HuH-7 (cell line): ENCODE measurements around the gene TNFAIP1.
A peak's percentile ranks its signal among the peaks of the same experiment; 100 is the strongest.
"Not testable (repeated sequence)": the region's sequence is repeated elsewhere in the genome, so short reads cannot be mapped to it uniquely, and the experiment has no call there.

ENCODE experiments used
- DNase-seq: peaks from one replicate; pipeline ENCODE4 v3.0.0; 2011; ENCODE audit warnings: low spot score

The TNFAIP1 gene, protein sequence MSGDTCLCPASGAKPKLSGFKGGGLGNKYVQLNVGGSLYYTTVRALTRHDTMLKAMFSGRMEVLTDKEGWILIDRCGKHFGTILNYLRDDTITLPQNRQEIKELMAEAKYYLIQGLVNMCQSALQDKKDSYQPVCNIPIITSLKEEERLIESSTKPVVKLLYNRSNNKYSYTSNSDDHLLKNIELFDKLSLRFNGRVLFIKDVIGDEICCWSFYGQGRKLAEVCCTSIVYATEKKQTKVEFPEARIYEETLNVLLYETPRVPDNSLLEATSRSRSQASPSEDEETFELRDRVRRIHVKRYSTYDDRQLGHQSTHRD

DNA sequence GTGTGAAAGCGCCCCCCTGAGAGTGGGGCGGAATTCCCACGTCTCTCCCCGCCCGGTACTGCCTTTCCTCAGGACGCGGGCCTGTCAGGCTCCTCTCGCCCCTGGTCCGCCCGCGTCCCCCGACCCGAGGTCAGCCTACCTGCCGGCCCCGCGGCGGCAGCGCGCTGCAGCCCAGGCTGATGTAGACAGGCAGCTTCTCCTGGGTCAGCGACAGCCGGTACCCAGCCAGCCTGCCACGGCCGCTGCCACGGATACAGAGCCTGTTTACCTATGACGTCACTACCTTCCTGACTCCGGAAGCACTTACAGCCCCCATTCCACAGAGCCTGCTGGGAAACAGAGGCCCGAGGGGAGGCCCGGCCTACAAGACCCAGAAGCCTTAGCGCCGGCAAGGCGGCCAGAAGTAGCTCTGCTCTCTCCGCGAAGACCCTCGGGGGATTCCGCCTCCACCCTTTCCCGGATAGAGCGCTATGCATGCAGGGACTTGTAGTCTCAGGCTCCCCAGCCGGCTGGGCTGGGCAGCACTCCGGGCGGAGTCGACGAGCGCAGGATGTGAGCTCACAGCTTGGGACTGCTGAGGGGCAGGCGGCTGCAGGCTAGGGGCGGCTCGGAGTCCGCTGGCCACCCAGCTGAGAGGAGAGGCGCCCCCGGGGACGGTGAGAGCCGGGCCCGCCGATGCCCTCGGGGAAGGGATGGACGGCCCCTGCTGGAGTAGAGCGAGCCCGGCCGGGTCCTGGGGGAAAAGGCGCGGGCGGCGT is at the start of gene TNFAIP1, which contains the start of gene IFT20:
TSS of gene TNFAIP1 (plus strand) at position 561 of the 758 bp plus-strand sequence. CDS start 3,761 bp downstream, outside the sequence.
TSS of gene IFT20 (minus strand) at position 272 of the 758 bp plus-strand sequence. CDS start 3,487 bp downstream, outside the sequence.
- DNase-seq = peak; percentile 96

DNA sequence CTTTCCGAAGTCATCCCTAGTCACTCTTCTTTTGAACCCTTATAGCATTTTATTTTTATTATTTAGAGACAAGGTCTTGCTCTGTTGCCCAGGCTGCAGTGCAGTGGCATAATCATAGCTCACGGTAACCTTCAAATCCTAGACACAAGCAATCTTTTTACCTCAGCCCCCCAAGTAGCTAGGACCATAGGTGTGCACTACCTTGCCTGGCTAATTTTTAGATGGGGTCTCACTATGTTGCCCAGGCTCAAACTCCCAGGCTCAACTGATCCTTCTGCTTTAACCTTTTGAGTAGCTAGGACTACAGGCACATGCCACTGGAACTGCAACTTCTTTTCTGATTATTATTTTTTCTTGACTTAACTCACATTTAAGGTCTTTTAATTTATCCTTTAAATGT is 49.6 kb upstream of the TNFAIP1 start:
- DNase-seq = no peak

DNA sequence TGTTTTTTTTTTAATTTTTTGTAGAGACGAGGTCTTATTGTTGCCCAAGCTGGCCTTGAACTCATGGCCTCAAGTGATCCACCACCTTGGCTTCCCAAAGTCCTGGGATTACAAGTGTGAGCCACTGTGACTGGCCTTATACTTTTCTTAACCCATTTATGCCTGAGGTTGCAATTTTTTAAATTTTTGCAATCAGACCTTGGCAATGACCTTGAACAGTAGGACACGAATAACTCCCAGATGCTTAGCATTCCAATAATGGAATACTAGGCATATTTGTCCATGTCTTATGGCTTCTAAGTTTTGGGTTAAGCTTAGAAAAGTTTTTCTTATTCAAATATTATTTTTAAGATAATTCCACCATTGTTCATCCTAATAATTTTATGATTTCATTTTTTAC is 44.9 kb upstream of the TNFAIP1 start:
- DNase-seq = no peak

DNA sequence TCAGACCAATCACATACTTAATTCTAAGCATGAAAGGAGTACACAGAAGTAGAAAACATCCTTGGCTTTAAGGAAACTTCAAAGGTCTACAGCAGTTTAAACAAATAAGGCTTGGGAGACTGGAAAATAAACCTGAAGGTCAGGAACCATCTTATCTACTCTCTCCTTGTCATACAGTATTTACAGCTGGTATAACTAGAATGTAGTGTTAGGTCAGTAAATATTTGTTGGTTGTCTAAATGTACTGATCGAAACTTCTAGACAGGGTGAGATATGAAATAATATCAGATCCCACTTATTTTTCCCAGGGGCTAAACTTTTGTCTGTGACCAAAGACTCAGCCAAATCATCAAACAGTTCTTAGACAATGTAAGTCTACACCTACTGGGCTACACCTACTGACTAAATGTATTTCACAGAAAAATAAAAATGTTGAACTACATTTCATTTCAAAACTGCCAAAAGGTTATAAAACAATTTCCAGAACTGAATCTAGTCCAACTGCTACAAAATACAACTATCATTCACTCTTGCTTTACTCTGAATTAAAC is 43.7 kb upstream of the TNFAIP1 start:
- no peak for DNase-seq

DNA sequence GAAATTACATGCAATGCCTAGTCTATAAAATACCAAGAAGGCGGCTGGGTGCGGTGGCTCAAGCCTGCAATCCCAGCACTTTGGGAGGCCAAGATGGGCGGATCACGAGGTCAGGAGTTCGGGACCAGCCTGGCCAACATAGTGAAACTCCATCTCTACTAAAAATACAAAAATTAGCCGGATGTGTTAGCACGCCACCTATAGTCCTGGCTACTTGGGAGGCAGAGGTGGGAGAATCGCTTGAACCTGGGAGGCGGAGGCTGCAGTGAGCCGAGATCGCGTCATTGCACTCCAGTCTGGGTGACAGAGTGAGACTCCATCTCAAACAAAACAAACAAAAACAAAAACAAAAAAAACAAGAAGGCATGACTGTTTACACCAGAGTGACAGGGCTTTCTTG is 42.7 kb upstream of the TNFAIP1 start:
- not testable (repeated sequence) for DNase-seq

DNA sequence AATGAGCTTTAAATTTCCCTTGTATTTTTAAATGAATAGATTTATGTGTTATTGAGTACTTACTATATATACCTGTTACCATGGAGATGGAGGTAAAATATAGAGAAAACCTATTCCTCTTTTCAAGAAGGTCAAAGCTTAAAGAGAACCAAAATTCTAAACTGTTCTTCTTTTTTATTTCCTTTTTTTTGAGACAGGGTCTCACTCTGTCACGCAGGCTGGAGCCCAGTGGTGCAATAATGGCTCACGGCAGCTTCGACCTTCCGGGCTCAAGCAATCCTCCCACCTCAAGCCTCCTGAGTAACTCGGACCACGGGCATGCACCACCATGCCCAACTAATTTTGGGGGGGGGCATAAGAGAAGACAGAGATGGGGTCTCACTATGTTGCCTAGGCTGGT is 41.6 kb upstream of the TNFAIP1 start:
- DNase-seq = no peak

DNA sequence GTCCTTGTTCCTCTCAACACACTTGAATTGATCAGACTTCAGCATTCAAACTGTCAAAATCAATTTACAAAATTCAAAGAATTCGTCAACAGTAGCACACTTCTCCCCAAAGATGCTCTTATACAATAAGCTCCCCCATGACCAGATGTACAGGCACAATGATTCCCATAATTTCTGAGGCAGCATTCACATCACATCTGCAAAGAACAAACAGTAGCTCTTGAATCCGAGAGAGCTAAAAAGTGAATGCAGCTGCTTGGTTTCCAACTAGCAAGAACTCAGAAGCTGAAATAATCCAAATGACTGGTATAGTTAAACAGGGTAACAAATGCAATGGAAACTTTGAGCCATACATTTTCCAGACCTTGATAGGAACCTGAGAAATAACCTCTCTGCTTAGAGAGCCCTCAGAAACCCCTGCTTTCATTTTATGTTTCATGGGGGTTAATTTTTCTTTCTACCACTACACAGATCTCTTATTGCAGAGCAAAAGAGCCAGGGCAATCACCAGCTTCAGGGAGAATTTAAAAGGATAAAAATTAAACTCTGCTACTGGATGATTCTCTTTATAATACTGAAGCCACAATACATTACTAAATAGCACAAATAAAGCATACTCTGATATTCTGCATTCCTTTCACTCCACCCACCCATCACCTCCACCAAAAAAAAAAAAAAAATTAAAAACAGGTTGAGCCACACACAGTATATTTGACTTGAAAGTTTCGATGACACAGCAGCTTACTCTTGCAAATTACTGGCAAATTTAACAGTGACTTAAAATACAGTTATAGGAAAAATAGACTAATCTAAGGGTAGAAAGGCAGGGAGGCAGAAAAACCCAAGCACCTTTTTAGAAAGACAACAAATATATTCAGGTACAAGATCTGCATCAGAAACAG is 39.6 kb upstream of the TNFAIP1 start:
- no peak for DNase-seq

DNA sequence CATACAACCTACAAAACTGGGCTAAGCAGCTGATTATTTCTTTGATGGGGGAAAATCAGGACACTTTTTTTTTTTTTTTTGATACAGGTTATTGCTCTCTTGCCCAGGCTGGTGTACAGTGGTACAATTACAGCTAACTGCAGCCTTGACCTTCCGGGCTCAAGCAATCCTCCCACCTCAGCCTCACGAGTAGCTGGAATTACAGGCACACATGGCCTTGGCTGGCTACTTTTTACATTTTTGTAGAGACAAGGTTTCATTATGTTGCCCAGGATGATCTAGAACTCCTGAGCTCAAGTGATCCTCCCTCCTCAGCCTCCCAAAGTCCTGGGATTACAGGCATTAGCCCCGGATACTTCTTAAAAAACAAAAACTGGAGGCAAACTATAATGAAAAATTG is 37.1 kb upstream of the TNFAIP1 start:
- no peak for DNase-seq

DNA sequence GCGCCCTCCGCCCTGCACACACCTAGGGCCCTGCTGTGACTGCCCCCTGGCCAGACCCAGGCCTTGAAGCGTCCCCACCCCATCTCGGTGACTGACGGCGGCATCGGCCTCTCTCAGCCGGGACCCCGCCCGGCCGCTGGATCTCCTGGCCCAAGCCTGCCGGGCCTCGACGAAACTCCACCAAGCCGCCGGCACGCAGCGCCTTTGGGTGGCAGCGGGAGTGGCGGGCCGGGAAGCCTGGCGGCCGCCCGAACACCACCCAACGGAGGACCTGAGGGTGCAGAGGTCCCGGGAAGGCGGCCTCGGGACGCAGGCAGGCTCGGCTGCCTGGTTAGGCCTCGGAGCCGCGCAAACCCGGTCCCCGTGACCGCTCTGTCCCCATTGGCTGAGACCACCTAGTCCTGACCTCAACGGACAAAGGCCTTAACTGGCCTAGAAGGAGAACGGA is 28.6 kb upstream of the TNFAIP1 start:
- DNase-seq = no peak

DNA sequence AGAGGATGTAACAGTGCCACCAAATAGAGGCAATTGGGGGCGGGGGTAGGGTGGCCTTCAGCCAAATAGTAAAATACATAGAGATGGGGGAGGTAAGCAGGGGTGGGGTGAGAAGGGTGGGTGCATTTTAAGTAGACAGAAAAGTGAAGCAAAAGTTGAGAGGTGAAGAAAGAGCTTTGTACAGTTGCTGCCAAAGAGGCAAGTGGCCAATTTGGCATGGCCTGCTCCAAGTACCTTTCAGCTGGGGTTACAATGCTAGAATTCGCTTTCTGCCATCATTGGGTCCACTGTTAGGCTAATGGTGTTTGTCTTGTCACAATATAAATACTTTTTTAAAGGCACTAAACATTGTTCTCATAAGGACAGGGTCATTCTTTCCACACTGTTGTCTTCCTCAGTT is 21.7 kb upstream of the TNFAIP1 start:
- DNase-seq = no peak

DNA sequence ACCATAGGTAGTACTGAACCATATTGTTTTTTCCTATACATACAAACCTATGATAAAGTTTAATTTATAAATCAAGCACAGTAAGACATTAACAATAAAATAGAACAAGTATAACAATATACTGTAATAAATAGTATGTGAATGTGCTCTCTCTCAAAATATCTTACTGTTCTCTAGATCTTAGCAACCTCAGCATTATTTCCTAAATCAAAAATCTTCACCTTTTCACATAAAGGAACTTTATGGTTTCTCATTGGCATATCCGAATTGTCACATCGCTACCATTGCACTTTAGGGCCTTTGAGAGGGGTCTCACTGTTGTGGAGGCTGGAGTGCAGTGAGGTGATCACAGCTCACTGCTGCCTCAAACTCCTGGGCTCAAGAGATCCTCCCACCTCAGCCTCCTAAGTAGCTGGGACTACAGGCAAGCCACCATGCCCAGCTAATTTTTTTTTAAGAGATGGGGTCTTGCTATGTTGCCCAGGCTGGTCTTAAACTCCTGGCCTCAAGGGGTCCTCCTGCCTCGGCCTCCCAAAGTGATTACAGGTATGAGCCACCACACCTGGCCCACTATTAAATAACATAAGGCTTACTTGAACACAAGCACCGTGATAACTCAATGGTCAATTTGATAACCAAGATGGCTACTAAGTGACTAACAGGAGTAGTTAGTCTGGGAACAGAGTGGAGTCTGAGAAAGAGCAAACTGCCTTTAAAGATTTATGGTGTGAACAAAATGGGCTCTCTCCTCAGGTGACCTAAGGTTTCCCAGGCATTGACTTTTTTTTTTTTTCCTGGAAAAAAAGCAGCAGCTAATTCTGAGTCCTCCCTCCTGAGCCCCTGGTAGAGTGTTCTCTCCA is 19.5 kb upstream of the TNFAIP1 start:
- no peak for DNase-seq

DNA sequence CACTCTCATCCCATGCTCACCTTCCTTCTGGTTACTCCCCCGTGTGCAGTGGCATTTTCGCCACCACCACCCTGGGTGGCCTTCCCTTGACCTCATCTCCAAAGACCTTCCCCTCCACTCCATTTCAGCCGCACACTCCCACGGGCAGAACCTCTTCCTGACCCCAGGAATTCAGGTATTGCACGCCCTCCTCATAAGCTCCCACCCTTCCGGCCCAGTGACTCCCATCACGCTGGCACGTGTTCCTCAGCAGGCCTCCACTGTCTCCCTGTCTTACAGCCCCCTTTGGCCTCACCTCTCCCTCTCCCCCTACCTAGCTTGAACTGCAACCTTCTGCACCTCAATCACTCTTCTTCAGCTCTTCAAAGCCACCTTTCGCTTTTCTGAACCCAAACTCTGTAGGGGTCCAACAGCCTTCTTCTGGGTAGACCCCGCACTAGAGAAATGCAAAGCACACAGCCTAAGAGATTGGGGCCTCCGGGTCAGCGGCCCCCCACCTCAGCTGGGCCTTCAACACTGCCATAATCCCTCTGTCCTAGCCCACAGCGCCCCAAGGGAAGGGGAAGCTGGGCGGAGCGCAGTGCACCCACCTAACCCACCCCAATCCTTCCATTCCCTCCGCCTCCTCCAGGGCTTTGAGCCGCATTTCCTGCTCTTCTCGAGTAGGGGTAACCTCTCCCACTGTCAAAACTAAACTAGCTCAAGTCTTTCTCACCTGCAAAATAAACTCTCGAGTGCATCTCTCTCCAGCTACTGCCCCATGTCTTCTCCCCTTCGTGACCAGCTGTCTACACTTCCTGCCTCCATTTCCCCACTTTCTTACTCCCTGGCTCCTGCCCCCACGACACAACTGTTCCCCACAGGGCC is 18.2 kb upstream of the TNFAIP1 start:
- no peak for DNase-seq

DNA sequence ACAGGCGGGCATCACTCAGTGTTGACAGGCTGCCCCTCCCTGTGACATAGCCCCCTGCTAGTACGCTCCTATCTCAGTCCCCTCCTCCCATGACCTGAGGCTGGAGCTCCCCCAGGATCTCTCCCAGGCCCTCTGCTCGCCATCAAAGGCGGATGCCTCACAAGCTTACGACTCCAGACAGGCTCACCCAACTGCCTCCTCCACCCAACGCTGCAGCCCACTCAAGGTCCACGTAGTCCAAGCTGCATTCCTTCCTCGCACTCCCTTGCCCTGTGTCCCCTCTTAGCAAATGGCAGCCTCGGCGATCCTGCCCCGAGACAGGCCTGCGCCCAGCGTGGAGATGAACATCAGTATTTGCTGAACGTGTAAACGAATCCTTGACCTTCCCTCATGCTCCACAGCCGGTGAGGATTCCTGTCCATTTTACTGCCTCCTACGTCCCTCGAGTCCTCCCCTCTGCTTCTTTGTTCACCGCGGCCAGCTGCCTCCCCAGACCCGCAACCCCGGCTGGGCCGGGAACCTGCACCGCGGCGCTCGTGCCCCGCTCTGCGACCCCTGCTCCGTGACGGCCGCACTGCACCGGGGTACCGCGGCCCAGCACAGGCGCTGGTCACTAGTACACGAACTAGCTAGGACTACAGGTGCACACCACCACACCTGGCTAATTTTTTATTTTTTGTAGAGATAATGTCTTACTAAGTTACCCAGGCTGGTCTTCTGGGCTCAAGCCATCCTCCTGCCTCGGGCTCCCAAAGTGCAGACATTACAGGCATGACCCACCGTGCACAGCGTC is 17.4 kb upstream of the TNFAIP1 start:
- DNase-seq = peak; percentile 32

DNA sequence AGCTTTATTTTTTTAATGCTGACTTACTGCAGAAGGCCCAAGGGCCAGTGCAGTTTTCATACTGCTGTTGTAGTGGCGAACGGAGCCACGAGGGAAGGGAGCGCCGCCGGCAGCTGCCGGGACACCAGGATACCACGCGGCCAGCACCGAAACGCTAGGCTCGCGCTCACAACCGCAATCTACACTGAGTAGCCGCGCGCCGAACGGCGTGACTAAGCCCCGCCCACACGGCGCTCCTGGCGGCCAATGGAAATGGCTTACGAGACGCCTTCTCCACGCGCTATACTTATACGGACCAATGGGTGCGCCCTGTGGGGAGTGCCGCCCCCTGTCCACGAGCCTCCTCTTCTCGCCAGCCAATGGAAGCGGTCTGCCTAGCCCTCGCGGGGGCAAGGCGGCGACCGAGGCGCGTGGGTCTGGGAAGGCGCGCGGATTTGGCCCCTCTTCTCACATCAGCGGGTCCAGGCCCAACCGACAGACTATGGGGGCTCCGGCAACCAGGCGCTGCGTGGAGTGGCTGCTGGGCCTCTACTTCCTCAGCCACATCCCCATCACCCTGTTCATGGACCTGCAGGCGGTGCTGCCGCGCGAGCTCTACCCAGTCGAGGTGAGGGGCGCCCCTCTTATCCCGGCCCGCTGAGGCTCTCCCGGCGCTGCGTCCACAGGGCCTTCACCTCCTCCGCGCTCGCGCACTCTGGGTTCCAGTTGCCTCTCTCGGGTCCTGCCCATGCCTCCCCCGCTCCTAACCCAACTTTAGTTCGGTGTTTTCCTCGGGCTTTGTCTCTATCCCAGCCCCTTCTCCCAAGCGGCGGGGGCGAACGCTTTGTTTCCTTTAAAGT is 16.6 kb upstream of the TNFAIP1 start, which contains the start of gene TMEM97:
TSS of gene TMEM97 (plus strand) at position 442 of the 839 bp plus-strand sequence. CDS start at position 482, 40 bp downstream.
- DNase-seq = peak; percentile 98

DNA sequence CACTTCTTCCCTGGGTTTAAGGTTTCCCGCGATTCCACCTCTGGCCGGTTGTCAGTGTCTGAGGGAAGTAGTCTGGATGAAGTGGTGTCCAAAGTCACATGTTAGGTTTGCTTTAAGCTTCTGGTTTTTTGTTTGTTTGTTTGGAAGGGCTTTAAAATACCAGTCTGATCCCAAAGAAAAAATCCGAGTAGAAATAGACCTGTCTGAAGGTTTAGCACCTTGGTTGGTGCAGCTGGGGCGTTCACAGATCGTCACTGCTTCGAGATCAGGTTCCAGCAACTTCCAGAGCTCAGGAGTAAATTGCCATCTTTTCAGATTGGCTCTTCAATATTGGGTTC is 16.0 kb upstream of the TNFAIP1 start:
- no peak for DNase-seq

DNA sequence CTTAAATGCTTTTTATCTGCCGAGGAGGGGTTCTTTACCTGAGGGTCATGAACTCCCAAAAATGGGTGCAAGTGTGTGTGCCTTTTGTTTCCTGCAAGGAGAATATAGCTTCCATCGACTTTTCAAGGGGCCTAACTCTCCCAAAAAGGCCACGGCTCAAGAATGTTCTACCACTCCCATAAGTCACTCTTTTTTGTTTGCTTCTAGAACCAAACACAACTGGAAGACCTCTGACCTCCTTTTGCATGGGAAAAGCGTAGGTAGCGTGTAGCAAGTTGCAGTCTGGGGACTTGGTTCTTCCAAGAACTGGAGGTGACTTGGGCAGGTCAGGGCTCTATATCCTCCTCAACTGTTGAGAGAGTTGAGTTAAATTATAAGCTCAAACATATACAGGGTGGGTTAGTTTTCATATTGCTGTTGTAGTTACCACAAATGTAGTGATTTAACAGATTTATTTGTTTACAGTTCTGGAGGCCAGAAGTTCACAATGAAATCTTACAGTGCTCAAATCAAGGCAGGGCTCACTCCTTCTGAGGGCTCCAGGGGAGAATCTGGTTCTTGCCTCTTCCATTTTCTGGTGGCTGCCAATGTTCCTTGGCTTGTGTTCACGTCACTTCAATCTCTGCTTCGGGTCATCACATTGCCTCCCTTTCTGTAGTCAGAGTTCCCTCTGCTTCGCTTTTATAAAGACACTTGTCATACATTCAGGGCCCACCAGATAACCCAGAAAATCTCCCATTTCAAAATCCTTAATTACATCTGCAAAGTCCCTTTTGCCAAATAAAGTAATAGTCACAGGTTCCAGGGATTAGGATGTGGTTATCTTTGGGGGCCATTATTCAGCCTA is 15.1 kb upstream of the TNFAIP1 start:
- no peak for DNase-seq

DNA sequence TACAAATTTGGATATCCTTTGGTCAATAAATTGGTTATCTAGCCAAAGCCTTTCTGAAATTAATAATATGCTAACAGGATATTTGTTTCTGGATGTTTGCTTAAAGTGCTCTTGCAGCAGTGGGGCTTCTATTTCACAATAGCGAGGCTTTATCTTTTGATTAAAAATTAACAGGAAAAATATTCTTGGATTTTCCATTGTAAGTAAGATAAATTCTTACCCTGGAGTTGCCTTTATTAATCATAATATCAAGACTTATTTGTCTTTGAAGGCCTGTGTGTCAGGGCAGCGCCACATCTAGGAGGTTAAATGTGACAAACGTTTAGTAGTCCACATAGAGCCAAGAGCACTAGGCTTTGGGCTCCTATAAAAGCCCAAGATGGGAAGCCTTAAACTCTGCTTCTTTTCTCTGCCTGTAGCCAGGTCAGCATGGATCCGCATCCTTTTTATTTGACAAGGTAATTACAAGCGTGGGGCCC is 11.3 kb upstream of the TNFAIP1 start:
- DNase-seq = no peak
